GM19395 (cell line): ENCODE data around the gene AKT3.

Experiments used
- ATAC-seq: cut with Tn5 transposase; IDR thresholded peaks from one replicate; pipeline ENCODE4 v1.9.1; 2021; ENCODE audit warnings: mild to moderate bottlenecking, moderate library complexity; ENCODE audit not compliant: unreplicated experiment

The AKT3 gene

DNA sequence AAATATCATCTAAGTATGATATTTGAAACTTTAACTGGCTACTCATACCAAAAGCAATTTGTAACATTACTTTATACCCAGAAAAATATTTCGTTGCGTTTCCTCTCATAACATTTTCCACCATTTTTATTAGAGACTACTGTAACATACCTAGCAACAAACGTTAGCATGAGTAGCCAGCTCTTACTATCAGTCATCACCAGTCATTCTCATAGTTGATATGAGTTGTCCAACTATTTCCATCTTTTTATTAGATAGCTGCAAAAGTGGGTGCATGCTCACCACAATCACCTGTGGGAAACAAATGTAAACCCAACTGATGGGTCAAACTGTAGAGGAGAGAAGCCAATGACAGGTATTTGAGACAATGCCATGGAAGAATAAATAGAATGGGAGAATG is 114.6 kb downstream of the AKT3 start:
- peak; percentile 53 for ATAC-seq

- ATAC-seq: no peak
Observed at GRCh38 chr1:243734308-243734695, 115.7 kb downstream of the AKT3 start.

DNA sequence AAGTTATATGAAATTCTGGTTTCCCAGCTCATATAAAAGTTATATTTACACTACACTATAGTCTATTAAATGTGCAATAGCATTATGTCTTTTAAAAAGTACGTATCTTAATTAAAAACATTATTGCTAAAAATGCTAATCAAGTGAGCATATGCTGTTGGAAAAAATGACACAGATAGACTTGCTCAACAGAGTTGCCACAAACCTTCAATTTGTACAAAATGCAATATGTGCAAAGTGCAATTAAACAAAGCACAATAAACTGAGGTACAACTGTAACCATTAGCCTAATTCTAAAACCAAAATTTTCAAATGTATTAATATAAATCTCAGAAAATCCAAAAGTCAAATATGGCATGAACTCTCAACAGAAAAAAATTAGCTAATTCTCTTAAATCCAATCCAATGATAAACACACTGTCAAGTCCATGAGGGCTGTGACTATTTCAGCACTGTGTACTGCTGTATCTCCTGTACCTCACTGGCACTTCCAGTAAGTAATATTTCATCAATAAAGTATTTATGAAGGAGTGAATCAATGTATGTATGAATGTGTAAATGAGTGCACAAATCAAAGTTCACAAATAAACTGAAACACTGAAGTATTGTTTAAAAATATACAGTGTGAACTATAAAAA is 116.3 kb downstream of the AKT3 start:
- ATAC-seq: no peak

GRCh38 chr1:243732637-243733036 is 117.4 kb downstream of the AKT3 start:
- no peak for ATAC-seq

- ATAC-seq: no peak
Observed at GRCh38 chr1:243731974-243732625, 117.9 kb downstream of the AKT3 start.

DNA sequence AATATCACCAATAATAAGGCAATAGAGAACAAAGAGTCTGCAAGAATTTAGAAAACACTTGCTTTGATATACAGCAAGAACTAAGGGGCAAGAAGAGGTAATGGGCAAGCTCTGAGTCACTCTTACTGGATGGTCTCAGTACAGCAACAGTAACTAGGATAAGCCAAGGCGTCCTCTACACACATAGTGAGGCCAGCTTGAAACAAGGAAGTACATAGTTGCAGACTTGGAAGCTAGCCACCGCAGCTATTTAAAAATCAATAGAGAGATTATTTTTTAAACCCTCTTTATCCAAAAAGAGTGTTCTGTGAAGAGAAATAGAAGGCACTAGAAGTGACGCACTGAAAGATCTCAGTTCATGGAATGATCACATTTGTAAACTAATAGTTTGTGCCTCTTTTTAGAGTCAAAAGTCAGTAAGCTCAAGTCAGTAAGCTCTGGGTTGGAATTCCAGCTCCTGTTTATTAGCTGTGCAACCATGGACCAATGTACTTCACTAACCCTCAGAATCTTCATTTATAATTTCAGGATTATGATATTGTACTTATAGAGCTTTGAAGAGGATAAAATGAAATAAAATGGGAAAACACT is 118.6 kb downstream of the AKT3 start:
- no peak for ATAC-seq

DNA sequence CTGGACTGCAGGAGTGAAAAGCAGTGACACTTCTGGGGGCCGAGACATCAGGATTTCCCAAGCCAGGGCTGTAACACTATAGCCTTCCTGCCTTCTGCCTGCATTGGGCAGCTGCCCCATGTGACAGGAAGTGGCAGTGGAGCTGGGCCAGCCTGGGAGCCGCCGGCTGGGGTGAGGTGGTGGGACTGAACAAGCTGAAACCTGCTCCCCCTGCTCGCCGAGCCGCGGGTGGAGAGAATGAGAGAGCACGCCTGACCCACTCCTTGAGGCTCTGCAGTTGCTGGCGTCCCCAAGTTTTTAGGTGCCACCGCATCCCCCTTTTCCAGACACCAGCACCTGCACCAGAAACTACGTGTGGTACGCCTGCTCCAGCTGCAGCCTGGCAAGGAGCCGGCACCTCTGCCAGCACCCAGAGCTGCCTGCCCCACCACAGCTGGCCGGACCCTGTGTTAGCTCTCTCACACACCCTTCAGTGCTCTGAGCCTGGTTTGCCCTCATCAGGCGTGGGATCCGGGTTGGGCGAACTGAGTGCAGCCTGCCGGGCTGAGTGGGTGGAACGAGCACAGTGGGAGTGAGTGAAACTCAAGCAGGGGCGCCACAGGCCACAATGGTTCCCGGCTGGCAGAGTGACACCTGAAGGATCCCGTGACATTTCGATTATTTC is 119.4 kb downstream of the AKT3 start:
- no peak for ATAC-seq

- no peak for ATAC-seq
Observed at GRCh38 chr1:243729956-243730355, 120.1 kb downstream of the AKT3 start.

- ATAC-seq: peak; percentile 92
Observed at GRCh38 chr1:243727503-243728203, 122.4 kb downstream of the AKT3 start.

GRCh38 chr1:243726806-243727502 is 123.1 kb downstream of the AKT3 start:
- ATAC-seq: peak; percentile 22

GRCh38 chr1:243725846-243726245 is 124.2 kb downstream of the AKT3 start:
- ATAC-seq: no peak

DNA sequence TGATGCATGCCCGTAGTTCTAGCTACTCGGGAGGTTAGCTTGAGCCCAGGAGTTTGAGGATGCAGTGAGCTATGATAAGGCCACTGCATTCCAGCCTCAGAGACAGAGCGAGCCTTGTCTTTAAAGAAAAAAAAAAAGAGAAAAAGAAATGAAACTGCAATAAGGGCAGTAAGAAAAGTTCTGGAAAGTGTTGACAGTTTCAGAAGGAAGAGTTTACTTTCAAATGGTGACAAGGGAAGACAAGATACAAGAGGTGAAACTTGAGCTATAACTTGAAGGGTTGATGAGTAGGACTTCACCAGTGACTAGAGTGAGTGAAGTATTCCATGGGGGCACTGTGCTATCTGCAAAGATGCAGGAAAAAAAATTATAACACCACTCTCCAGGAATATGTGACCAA is 125.0 kb downstream of the AKT3 start:
- ATAC-seq: no peak

DNA sequence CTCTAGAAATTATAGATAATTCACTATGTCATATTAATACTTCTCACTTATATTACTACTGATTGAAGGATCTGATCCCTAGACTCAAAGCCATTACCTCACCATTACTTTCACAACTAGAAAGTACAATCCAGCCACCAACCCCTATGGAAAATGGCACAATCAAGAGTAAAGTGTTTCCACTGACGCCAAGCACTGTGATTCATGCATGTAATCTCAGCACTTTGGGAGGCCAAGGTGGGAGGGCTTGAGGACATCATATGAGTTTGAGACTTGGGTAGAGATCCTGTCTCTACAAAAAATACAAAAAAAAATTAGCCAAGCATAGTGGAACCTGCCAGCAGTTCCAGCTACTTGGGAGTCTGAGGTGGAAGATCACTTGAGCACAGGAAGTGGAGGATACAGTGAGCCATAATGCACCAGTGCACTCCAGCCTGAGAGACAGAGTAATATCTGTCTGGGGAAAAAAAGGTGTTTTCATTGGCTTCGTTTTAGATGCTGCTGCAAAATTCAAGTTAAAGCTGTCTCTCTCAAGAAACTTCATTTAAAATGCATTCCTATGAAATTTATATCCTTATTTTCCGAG is 126.5 kb downstream of the AKT3 start:
- ATAC-seq: no peak

DNA sequence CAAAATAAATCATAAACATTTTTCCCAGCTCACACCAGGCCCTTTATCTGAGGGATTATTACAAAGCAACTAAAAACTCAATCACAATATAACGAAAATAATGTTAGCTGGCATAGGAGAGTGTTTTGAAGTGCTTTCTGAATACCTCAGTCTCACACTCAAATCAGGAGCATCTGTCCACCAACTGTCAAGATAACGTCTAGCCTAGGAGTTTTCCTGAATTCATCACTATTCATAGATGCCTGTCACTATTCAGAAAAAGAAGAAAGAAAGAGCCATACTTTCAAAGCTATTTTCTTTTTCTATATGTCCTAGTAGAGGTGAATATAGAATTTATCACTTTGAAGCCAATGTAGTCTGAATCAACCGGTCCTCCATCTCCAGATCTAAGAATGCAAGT is 127.0 kb downstream of the AKT3 start:
- ATAC-seq: no peak

GRCh38 chr1:243719476-243719875 is 130.6 kb downstream of the AKT3 start:
- ATAC-seq: no peak

- ATAC-seq: no peak
Observed at GRCh38 chr1:243718893-243719292, 131.2 kb downstream of the AKT3 start.

DNA sequence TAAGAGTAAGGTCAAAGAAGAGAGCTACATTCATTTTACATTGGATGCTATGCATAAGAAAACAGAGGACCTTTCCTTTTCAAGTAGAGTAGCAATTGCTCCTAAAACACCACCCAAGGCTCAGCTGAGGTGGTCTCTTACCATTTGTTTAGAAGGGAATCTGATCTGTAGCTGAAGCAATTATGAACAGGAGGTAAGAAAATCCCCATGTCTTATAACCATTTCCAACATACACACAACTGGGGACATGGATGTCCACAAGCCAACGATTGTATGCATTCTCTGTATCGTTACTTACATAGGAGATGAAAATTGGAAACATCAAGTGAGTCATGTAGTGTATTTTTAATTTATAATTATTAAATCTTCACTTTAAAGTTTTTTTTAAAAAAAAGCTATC is 132.0 kb downstream of the AKT3 start:
- no peak for ATAC-seq

- no peak for ATAC-seq
Observed at GRCh38 chr1:243716906-243717305, 133.1 kb downstream of the AKT3 start.

GRCh38 chr1:243715285-243715684 is 134.8 kb downstream of the AKT3 start:
- ATAC-seq: no peak

- ATAC-seq: no peak
Observed at GRCh38 chr1:243713470-243714186, 136.4 kb downstream of the AKT3 start.
